Measurements from ENCODE around the gene ITIH4. TPM values are rescaled to one million over a fixed set of nuclear protein-coding genes. Genes with fewer than 3 reads are reported as not detected.
A peak's percentile ranks its signal among the peaks of the same experiment; 100 is the strongest.
"Not testable (repeated sequence)": the region's sequence is repeated elsewhere in the genome, so short reads cannot be mapped to it uniquely, and the experiment has no call there.

ITIH4 gene
- total RNA-seq, 1 donor from 2014 or later = 6.3 TPM

DNA sequence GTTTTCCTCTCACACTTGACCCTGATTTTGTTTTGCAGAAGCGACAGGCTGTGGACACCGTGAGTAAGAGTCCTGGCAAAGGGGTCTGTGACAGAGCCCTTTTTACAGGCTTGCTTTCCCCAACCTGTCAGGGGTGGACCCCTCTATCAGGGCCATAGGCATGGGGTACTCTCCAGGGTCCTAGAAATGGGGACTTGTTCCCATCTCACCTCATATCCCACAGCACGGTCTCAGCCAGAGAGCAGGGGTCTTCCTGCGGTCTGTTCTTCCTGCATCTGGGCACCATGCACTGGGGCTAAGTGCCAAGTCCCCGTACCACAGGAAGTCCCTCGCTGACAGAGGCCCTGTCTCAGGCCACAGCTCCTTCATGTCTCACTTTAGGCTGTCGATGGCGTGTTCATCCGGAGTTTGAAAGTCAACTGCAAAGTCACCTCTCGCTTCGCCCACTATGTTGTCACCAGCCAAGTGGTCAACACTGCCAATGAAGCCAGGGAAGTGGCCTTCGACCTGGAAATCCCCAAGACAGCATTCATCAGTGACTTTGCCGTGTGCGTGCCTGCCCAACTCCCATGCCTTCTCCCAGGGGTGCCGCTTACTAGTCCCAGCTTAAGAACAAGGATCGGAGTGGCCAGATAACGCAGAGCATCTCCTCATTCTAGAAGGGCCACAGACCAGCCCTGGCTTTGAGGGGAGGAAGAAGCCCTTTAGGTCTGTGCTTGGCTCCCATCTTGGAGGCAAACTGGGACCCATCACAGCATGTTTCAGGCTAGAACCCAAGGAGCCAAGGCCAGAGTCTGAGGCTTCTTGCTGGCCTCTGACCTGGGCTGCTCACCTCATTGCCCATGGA, 52.3 kb downstream of the ITIH4 start:
- no peaks in the 10 kb centered on the region for H3K36me3 Mint-ChIP-seq (ENCODE audit: low read depth)
- TF ChIP-seq, protein P1, sequence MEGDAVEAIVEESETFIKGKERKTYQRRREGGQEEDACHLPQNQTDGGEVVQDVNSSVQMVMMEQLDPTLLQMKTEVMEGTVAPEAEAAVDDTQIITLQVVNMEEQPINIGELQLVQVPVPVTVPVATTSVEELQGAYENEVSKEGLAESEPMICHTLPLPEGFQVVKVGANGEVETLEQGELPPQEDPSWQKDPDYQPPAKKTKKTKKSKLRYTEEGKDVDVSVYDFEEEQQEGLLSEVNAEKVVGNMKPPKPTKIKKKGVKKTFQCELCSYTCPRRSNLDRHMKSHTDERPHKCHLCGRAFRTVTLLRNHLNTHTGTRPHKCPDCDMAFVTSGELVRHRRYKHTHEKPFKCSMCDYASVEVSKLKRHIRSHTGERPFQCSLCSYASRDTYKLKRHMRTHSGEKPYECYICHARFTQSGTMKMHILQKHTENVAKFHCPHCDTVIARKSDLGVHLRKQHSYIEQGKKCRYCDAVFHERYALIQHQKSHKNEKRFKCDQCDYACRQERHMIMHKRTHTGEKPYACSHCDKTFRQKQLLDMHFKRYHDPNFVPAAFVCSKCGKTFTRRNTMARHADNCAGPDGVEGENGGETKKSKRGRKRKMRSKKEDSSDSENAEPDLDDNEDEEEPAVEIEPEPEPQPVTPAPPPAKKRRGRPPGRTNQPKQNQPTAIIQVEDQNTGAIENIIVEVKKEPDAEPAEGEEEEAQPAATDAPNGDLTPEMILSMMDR (conservative IDR thresholded peaks at IDR 0.05) = no peak
- H3K4me3 Mint-ChIP-seq = no peak overlapping the region
- H3K27me3 Mint-ChIP-seq (ENCODE audit: low read depth) = peaks cover 17% of the 10 kb centered on the region
- H3K9me3 Mint-ChIP-seq = no peaks in the 10 kb centered on the region
- no peaks in the 10 kb centered on the region for H3K4me1 Mint-ChIP-seq
- DNase-seq (ENCODE audit: low read depth, low spot score) = no peak
- H3K27ac Mint-ChIP-seq (ENCODE audit: unreplicated experiment) = no peak overlapping the region

DNA sequence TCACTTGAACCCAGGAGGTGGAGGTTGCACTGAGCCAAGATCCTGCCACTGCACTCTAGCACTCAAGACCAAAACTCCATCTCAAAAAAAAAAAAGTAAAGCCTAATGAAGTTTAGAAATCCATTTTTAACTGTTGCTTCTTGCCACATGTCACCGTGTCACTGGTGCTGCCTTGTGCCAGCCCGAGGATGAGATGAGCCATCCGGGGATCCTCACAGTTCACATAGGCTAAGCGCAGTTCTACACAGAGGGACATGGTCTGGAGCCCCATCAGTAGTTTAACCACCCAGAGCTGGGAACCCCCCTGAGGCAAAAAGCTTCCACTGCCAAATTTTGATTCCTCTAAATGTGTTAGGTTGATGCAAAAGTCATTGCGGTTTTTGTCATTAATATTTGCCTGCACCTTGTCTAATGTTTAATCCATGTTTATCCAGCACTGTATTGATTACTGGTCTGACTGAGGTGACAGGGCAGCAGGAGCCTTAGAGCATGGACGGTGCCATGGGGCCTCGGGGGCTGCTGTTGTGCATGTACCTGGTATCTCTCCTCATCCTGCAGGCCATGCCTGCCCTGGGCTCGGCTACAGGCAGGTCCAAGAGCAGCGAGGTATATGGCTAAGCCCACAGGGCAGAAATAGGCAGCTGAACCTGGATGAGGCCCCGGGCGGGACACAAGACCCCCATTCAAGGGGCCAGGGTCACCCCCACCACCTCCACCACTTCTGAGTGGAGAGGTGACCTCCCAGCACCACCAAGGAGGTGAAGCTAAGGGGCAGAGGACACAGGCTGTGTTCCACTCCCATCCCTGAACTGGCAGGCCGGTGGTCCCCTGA, 53.1 kb downstream of the ITIH4 start, which contains the start of gene ITIH1:
ITIH1 (plus strand) TSS at position 473 of the 832 bp plus-strand sequence; CDS start at position 490, 17 bp downstream.
- no peaks in the 10 kb centered on the region for H3K9me3 Mint-ChIP-seq
- TF ChIP-seq, protein P1 (conservative IDR thresholded peaks at IDR 0.05) = no peak
- no peak within 1 kb of the TSS for H3K4me3 Mint-ChIP-seq
- H3K4me1 Mint-ChIP-seq = no peaks in the 10 kb centered on the region
- peaks cover 13% of the 10 kb centered on the region for H3K27me3 Mint-ChIP-seq (ENCODE audit: low read depth)
- H3K36me3 Mint-ChIP-seq (ENCODE audit: low read depth) = no peaks in the 10 kb centered on the region
- no peak for DNase-seq (ENCODE audit: low read depth, low spot score)
- H3K27ac Mint-ChIP-seq (ENCODE audit: unreplicated experiment) = no peak within 1 kb of the TSS

DNA sequence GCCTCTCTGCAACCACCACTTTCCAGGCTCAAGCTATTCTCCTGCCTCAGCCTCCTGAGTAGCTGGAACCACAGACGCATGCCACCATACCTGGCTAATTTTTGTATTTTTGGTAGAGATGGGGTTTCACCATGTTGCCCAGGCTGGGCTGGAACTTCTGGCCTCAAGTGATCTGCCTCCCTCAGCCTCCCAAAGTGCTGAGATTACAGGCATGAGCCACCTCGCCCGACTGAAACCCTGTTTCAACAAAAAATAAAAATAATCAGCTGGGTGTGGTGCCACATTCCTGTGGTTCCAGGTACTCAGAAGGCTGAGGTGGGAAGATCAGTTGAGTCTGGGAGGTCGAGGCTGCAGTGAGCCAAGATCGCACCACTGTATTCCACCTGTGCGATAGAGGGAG, 54.0 kb downstream of the ITIH4 start:
- H3K27me3 Mint-ChIP-seq (ENCODE audit: low read depth); H3K4me3 Mint-ChIP-seq; H3K9me3 Mint-ChIP-seq; DNase-seq (ENCODE audit: low read depth, low spot score); H3K36me3 Mint-ChIP-seq (ENCODE audit: low read depth); H3K27ac Mint-ChIP-seq (ENCODE audit: unreplicated experiment); H3K4me1 Mint-ChIP-seq: not testable (repeated sequence)

DNA sequence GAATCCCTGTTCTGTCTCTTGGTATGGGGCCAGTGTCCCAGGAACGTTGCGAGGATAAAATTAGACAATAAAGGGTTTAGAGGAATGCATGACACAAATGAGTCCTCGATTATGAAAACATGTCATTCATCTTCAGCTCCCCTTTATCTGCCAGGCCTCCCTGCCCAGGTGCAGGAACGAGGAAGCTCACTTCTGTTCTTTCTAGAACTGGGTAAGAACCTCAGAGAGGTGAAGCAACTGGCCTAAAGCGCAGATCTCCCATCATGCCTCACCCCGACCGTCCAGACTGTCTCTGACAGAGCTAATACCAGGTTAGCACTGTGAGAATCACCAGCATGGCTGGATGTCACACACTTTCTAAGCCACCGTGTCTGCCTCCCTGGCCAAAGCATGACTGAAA, 54.6 kb downstream of the ITIH4 start:
- TF ChIP-seq, protein P1 (conservative IDR thresholded peaks at IDR 0.05) = no peak
- no peaks in the 10 kb centered on the region for H3K36me3 Mint-ChIP-seq (ENCODE audit: low read depth)
- peaks cover 8% of the 10 kb centered on the region for H3K4me1 Mint-ChIP-seq
- H3K27ac Mint-ChIP-seq (ENCODE audit: unreplicated experiment) = peak overlapping the region; percentile 91
- peak overlapping the region; percentile 55 for H3K4me3 Mint-ChIP-seq
- H3K27me3 Mint-ChIP-seq (ENCODE audit: low read depth) = no peaks in the 10 kb centered on the region
- no peaks in the 10 kb centered on the region for H3K9me3 Mint-ChIP-seq
- DNase-seq (ENCODE audit: low read depth, low spot score) = no peak

DNA sequence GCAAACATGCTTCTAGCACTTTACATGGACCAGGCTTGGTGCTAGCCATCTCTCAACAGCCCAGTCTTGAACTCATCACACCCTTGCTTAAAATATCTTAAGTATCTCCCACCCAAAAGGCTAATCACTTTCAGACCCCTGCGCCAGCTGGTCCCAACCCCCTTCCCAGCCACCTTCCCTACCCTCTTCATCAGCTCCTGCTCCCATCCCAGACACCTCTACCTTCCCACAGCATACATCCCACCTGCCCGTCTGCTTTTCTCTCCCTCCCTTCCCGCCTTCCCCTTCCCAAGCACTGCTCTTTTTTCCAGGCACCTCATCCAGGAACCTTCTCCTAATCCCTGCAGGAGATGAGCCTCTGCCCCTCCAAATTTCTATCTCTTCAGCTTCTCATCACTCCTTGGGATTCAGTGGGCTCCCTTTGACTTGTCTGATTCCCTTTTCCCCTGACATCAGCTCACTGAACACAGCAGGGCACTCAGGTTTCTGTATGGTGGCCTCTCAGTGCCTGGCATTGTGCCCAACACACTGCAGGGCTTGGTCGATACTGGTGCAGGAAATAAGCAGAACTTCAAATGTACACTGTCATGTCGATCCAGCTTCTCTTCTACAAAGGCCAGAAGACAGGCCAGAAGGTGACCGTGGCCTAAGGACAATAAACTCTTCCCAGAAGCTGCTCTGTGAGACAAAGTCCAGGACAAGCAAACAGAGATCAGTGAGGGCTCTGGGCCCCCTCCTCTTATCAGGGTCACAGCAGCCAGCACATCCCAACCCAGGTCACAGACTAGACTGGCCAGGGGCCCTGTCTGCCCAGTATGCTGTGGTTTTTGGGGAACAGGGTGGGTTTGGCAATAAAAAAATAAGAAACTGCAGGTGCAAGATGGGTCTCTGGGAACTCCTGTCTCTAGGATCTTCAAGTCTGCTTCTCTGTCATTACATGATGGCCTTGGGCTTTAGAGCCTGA, 55.3 kb downstream of the ITIH4 start:
- no peak overlapping the region for H3K27ac Mint-ChIP-seq (ENCODE audit: unreplicated experiment)
- TF ChIP-seq, protein P1 (conservative IDR thresholded peaks at IDR 0.05) = no peak
- DNase-seq (ENCODE audit: low read depth, low spot score) = no peak
- H3K36me3 Mint-ChIP-seq (ENCODE audit: low read depth) = no peaks in the 10 kb centered on the region
- no peaks in the 10 kb centered on the region for H3K9me3 Mint-ChIP-seq
- H3K27me3 Mint-ChIP-seq (ENCODE audit: low read depth) = no peaks in the 10 kb centered on the region
- H3K4me3 Mint-ChIP-seq = peak overlapping the region; percentile 55
- H3K4me1 Mint-ChIP-seq = peaks cover 9% of the 10 kb centered on the region

Data from neural crest cell (in vitro differentiated cells).